HEK293 (cell line): Measurements from ENCODE around the gene NCOA3.

ENCODE experiments used
- CTCF ChIA-PET: fragments of 350-600 bp; formaldehyde crosslinking; extraction: SDS; loops from one replicate; lab custom pipeline; 2021; ENCODE audit warnings: antibody characterized with exemption; lab: Yijun Ruan, JAX
- POLR2A ChIA-PET: fragments of 300-600 bp; formaldehyde crosslinking; extraction: SDS; loops from one replicate; lab custom pipeline; 2020; ENCODE audit warnings: antibody characterized with exemption, inconsistent platforms; lab: Yijun Ruan, JAX
- H3K27ac ChIP-seq: fragments of 200-500 bp; sonication (Bioruptor generic); 2 replicates; pipeline ENCODE4 v1.5.1; 2014; ENCODE audit warnings: low read depth, low read length, control low read depth, inconsistent platforms; ENCODE audit errors: extremely low read depth
- H3K36me3 ChIP-seq, 2 experiments: fragments of 200-500 bp in 1 of 2; sonication (Bioruptor generic) in 1 of 2; 1 replicate in 1 of 2; 2 replicates in 1 of 2; pipeline ENCODE4 v1.5.1; 2014 to 2017; ENCODE audit warnings: inconsistent platforms in 2 of 2, low read length in 2 of 2; ENCODE audit not compliant: control insufficient read depth in 2 of 2, insufficient read depth in 1 of 2
- H3K4me1 ChIP-seq: fragments of 200-500 bp; sonication (Bioruptor generic); 2 replicates; pipeline ENCODE4 v1.5.1; 2014; ENCODE audit warnings: mild to moderate bottlenecking, low read length, inconsistent platforms; ENCODE audit not compliant: control insufficient read depth, insufficient read depth
- H3K4me3 ChIP-seq: 2 replicates; pipeline ENCODE4 v1.5.1; 2011; ENCODE audit warnings: low read depth, mild to moderate bottlenecking, control low read depth, low read length, moderate library complexity
- H3K9me3 ChIP-seq: fragments of 200-500 bp; sonication (Bioruptor generic); 2 replicates; pipeline ENCODE4 v1.5.1; 2014; ENCODE audit warnings: low read depth, low read length, inconsistent platforms; ENCODE audit not compliant: control insufficient read depth, insufficient read depth
- GLI4 ChIP-seq: fragments of 450-650 bp; formaldehyde crosslinking; IDR thresholded peaks from 2 replicates; pipeline ENCODE4 v1.5.1; 2016; ENCODE audit warnings: missing biosample characterization, missing genetic modification characterization
- GLIS1 ChIP-seq: fragments of 450-650 bp; formaldehyde crosslinking; IDR thresholded peaks from 2 replicates; pipeline ENCODE4 v1.5.1; 2016; ENCODE audit warnings: missing biosample characterization, missing genetic modification characterization
- MYNN ChIP-seq: fragments of 450-650 bp; formaldehyde crosslinking; IDR thresholded peaks from 2 replicates; pipeline ENCODE4 v1.5.1; 2016; ENCODE audit warnings: missing biosample characterization, missing genetic modification characterization, borderline replicate concordance
- PRDM2 ChIP-seq: fragments of 450-650 bp; formaldehyde crosslinking; IDR thresholded peaks from 2 replicates; pipeline ENCODE4 v1.5.1; 2016; ENCODE audit warnings: missing biosample characterization, missing genetic modification characterization, borderline replicate concordance
- SETDB1 ChIP-seq: IDR thresholded peaks from one replicate; pipeline ENCODE4 v1.6.1; 2017; ENCODE audit warnings: mild to moderate bottlenecking, low read length, moderate library complexity, mixed read lengths; ENCODE audit not compliant: insufficient read length
- ZBTB44 ChIP-seq: fragments of 450-650 bp; IDR thresholded peaks from 2 replicates; pipeline ENCODE4 v1.5.1; 2018; ENCODE audit warnings: missing biosample characterization, mild to moderate bottlenecking, missing genetic modification characterization
- ZFP37 ChIP-seq: fragments of 450-650 bp; formaldehyde crosslinking; IDR thresholded peaks from 2 replicates; pipeline ENCODE4 v1.5.1; 2016; ENCODE audit warnings: missing biosample characterization, missing genetic modification characterization
- ZNF114 ChIP-seq: fragments of 450-650 bp; formaldehyde crosslinking; IDR thresholded peaks from 2 replicates; pipeline ENCODE4 v1.5.0; 2017; ENCODE audit warnings: missing biosample characterization, missing genetic modification characterization
- ZNF148 ChIP-seq: fragments of 450-650 bp; formaldehyde crosslinking; IDR thresholded peaks from 2 replicates; pipeline ENCODE4 v1.5.0; 2017; ENCODE audit warnings: missing biosample characterization, missing genetic modification characterization, borderline replicate concordance
- ZNF2 ChIP-seq: fragments of 450-650 bp; formaldehyde crosslinking; IDR thresholded peaks from 2 replicates; pipeline ENCODE4 v1.5.1; 2016; ENCODE audit warnings: missing biosample characterization, missing genetic modification characterization
- ZNF202 ChIP-seq: fragments of 450-650 bp; formaldehyde crosslinking; IDR thresholded peaks from 2 replicates; pipeline ENCODE4 v1.5.1; 2016; ENCODE audit warnings: missing biosample characterization, missing genetic modification characterization, borderline replicate concordance
- ZNF214 ChIP-seq: fragments of 450-650 bp; formaldehyde crosslinking; IDR thresholded peaks from 2 replicates; pipeline ENCODE4 v1.5.1; 2017; ENCODE audit warnings: missing biosample characterization, mild to moderate bottlenecking, missing genetic modification characterization, borderline replicate concordance
- ZNF23 ChIP-seq: fragments of 450-650 bp; formaldehyde crosslinking; IDR thresholded peaks from 2 replicates; pipeline ENCODE4 v1.5.1; 2016; ENCODE audit warnings: missing biosample characterization, missing genetic modification characterization, borderline replicate concordance
- ZNF362 ChIP-seq: fragments of 450-650 bp; formaldehyde crosslinking; IDR thresholded peaks from 2 replicates; pipeline ENCODE4 v1.5.1; 2016; ENCODE audit warnings: missing biosample characterization, missing genetic modification characterization
- ZNF398 ChIP-seq: fragments of 450-650 bp; formaldehyde crosslinking; IDR thresholded peaks from 2 replicates; pipeline ENCODE4 v1.5.1; 2017; ENCODE audit warnings: missing biosample characterization, missing genetic modification characterization
- ZNF473 ChIP-seq: fragments of 450-650 bp; formaldehyde crosslinking; IDR thresholded peaks from 2 replicates; pipeline ENCODE4 v1.5.1; 2017; ENCODE audit warnings: missing biosample characterization, missing genetic modification characterization
- ZNF701 ChIP-seq: fragments of 450-650 bp; formaldehyde crosslinking; IDR thresholded peaks from 2 replicates; pipeline ENCODE4 v1.5.1; 2016; ENCODE audit warnings: missing biosample characterization, missing genetic modification characterization
- ZNF768 ChIP-seq: fragments of 450-650 bp; formaldehyde crosslinking; IDR thresholded peaks from 2 replicates; pipeline ENCODE4 v1.5.1; 2018; ENCODE audit warnings: missing biosample characterization, mild to moderate bottlenecking, missing genetic modification characterization

Gene NCOA3

GRCh38 chr20:47571426-47571825 lies 69.7 kb downstream of the NCOA3 start:
- TF ChIP-seq GLIS1 (no peak), ZNF202 (tag by site-specific recombination) (no peak), ZNF214 (tag by site-specific recombination) (no peak), ZNF23 (tag by site-specific recombination) (no peak), ZNF473 (tag by site-specific recombination) (no peak), ZNF398 (tag by site-specific recombination) (no peak), GLI4 (no peak), ZNF114 (tag by site-specific recombination) (no peak), PRDM2 (tag by site-specific recombination) (no peak), ZNF701 (tag by site-specific recombination) (no peak), ZBTB44 (tag by site-specific recombination) (0 out of 2 replicates have a peak, but pooled peaks have one; percentile 41), ZNF768 (tag by site-specific recombination) (no peak), SETDB1 (peak; percentile 31), MYNN (tag by site-specific recombination) (no peak), ZNF148 (no peak), ZNF2 (tag by site-specific recombination) (no peak), ZFP37 (tag by site-specific recombination) (no peak), ZNF362 (no peak)
- H3K27ac ChIP-seq = no peak overlapping the region
- no peaks in the 10 kb centered on the region for H3K9me3 ChIP-seq
- no peak overlapping the region for H3K4me3 ChIP-seq
- no peaks in the 10 kb centered on the region for H3K36me3 ChIP-seq
- CTCF ChIA-PET = interaction anchor here (0.6 kb wide), 1 partner anchor 19 kb away, joined by 3 read pairs; no protein-coding TSS in a partner anchor
- H3K4me1 ChIP-seq = peaks cover 16% of the 10 kb centered on the region
- POLR2A ChIA-PET = no interaction called here
